Transverse colon (tissue), 4 donors: ENCODE measurements around the gene ZNF626. TPM values are rescaled to one million over a fixed set of nuclear protein-coding genes. Genes with fewer than 3 reads are reported as not detected.

Experiments
- DNase-seq: peaks from one replicate; pipeline ENCODE4 v3.0.0-alpha.2; 2019
- H3K27ac ChIP-seq, 4 donors: fragments of 200-600 bp; sonication (generic); 2 replicates each; pipeline ENCODE4 v1.5.1; 2016 to 2018; ENCODE audit warnings: inconsistent platforms in 4 of 4
- H3K27me3 ChIP-seq: fragments of 200-600 bp; sonication (generic); 2 replicates; pipeline ENCODE4 v1.5.1; 2017; ENCODE audit warnings: inconsistent platforms
- H3K36me3 ChIP-seq, 4 donors: fragments of 200-600 bp; sonication (generic); 2 replicates each; pipeline ENCODE4 v1.5.1; 2017 to 2019; ENCODE audit warnings: inconsistent platforms in 4 of 4
- H3K4me1 ChIP-seq, 4 donors: fragments of 200-600 bp; sonication (generic); 2 replicates each; pipeline ENCODE4 v1.5.1; 2017 to 2020; ENCODE audit warnings: inconsistent platforms in 4 of 4
- H3K4me3 ChIP-seq, 4 donors: fragments of 200-600 bp; sonication (generic); 1 replicate in 1 of 4; 2 replicates in 3 of 4; pipeline versions ENCODE4 v1.5.1 to v1.6.1; 2017 to 2019; ENCODE audit warnings: inconsistent platforms in 4 of 4
- H3K9me3 ChIP-seq, 2 donors: fragments of 200-600 bp; sonication (generic); 2 replicates each; pipeline ENCODE4 v1.5.1; 2017 to 2019; ENCODE audit warnings: inconsistent platforms in 2 of 2
- EP300 ChIP-seq: sonication (generic); formaldehyde crosslinking; IDR thresholded peaks from one replicate; pipeline ENCODE4 v1.6.1; 2017; ENCODE audit warnings: antibody characterized with exemption, low read depth
- POLR2A ChIP-seq: fragments of 450-650 bp; IDR thresholded peaks from one replicate; pipeline ENCODE4 v1.6.1; 2016; ENCODE audit warnings: antibody characterized with exemption, mild to moderate bottlenecking, moderate library complexity
- POLR2AphosphoS5 ChIP-seq, 3 donors: sonication (generic); formaldehyde crosslinking; IDR thresholded peaks; one replicate each; pipeline ENCODE4 v1.6.1; 2016; ENCODE audit warnings: antibody characterized with exemption in 3 of 3
- WGBS, 2 donors: methylation state at CpG; one replicate each; pipeline ENCODE4 v1.1.5; 2018; ENCODE audit warnings: low coverage in 1 of 2; 5-methylcytosine and 5-hydroxymethylcytosine counted together
- in situ Hi-C, 4 donors: fragments of 200-750 bp; cut with MboI; loops; one replicate each; pipeline versions ENCODE4 v1.15.0 to v1.15.1; 2017; ENCODE audit warnings: low sequenced_read_pairs in 3 of 4, low pct_ligation_motif_present in 1 of 4, low pct_unique_long_range_greater_than_20kb in 1 of 4
- intact Hi-C: fragments of 100-400 bp; cut with DNase I; formaldehyde crosslinking; loops from one replicate; pipeline ENCODE4 v1.15.1; 2023; ENCODE audit warnings: low total_unique reads
- total RNA-seq, 4 donors: library from RNA; depleted of rRNA; stranded (reverse); fragments of >200 nt; gene quantifications; one replicate each; pipeline ENCODE4 v1.1.0, GENCODE V29; 2016
- TF ChIP-seq, protein P1 (sequence below), 5 experiments: fragments of 200-600 bp in 3 of 5; fragments of 450-650 bp in 2 of 5; sonication (generic) in 3 of 5; IDR thresholded peaks; 1 replicate in 2 of 5; 2 replicates in 3 of 5; pipeline ENCODE4 v1.5.1; 2016 to 2017; ENCODE audit warnings: antibody characterized with exemption in 5 of 5, inconsistent platforms in 3 of 5, mild to moderate bottlenecking in 2 of 5, moderate library complexity in 1 of 5

Gene ZNF626
- 1 to 10 TPM in 3 of 4 donors, not detected in 1; 1.2 to 7.1 (median 4.1) TPM for total RNA-seq

DNA sequence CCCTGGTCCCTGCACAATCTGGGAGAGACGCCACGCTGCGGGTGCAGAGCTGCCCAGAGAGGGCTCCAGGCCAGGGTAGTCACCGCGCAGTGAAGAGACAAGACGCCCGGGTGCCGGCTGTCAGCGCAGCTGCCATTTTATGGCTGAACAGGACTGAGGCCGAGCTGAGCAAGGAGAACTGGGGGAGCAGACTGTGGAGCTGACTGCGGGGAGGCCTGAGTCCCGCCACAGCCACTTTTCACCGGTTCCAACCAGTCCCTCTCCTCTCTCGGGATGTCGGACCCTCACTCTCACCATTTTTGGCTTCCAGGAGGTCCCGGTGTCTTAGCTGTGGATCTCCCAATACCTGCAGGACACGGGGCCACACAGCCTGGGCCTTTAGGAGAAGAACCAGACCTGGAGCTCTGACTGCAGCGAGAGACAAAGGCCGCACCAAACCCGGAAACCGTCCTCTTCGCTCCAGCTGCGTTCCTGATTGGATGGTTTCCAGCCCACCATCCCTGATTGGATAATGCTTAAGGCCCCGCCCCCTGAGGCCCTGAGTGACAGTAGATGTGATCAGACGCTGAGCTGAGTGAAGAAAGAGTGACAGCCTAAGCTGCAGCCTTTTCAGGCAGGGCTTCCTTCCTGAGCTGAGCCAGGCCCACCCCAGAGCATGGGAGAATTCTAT is at the start of gene ZNF626:
TSS of gene ZNF626 (minus strand) at position 422 of the 670 bp plus-strand sequence. CDS start at position 297, 125 bp downstream.
- Histone ChIP-seq H3K4me3 (peak within 1 kb of the TSS; percentile 39 to 74 (median 52)), H3K27me3 (no peaks in the 10 kb centered on the region), H3K4me1 (peaks cover 0 to 13% (median 2%) of the 10 kb centered on the region in 4 donors), H3K27ac (peak within 1 kb of the TSS; percentile 81 to 88 (median 82)), H3K36me3 (no peaks in the 10 kb centered on the region), H3K9me3 (no peaks in the 10 kb centered on the region)
- intact Hi-C loops: no loop called here
- in situ Hi-C loops: no loop called here
- peak; percentile 59 for TF ChIP-seq POLR2A
- peak; percentile 55 to 67 (median 57) for TF ChIP-seq POLR2AphosphoS5 (IDR thresholded peaks at IDR 0.05)
- TF ChIP-seq, protein P1, sequence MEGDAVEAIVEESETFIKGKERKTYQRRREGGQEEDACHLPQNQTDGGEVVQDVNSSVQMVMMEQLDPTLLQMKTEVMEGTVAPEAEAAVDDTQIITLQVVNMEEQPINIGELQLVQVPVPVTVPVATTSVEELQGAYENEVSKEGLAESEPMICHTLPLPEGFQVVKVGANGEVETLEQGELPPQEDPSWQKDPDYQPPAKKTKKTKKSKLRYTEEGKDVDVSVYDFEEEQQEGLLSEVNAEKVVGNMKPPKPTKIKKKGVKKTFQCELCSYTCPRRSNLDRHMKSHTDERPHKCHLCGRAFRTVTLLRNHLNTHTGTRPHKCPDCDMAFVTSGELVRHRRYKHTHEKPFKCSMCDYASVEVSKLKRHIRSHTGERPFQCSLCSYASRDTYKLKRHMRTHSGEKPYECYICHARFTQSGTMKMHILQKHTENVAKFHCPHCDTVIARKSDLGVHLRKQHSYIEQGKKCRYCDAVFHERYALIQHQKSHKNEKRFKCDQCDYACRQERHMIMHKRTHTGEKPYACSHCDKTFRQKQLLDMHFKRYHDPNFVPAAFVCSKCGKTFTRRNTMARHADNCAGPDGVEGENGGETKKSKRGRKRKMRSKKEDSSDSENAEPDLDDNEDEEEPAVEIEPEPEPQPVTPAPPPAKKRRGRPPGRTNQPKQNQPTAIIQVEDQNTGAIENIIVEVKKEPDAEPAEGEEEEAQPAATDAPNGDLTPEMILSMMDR (IDR thresholded peaks at IDR 0.05): no peak
- peak; percentile 88 for DNase-seq
- 30% methylated on average over 25 of the region's 25 CpGs; no CpG with 5 or more reads in 1 of the 2 donors for WGBS, 2 donors

DNA sequence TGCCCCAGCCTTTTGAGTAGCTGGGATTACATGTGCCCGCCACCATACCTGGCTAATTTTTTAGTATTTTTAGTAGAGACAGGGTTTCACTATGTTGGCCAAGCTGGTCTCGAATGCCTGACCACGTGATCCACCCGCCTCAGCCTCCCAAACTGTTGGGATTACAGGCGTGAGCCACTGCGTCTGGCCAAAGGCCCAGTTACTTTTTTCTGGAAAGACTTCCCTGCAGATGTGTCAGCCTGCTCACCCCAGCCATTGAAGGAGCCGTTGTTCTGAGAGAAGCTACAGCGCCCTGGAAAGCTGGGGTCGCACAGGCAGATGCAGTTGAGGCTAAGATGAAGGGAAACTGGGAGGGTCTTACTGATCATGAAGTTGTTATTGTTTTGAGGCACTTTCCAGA is 7.9 kb upstream of the ZNF626 start:
- H3K27ac ChIP-seq: no peak overlapping the region
- H3K4me3 ChIP-seq: no peak overlapping the region
- intact Hi-C loops: no loop called here
- no peak for TF ChIP-seq EP300
- TF ChIP-seq POLR2AphosphoS5 (IDR thresholded peaks at IDR 0.05): no peak
- TF ChIP-seq POLR2A: no peak
- TF ChIP-seq, protein P1 (IDR thresholded peaks at IDR 0.05): no peak
- WGBS, 2 donors: 84 to 90% methylated on average over 2 to 9 of the region's 9 CpGs
- DNase-seq: no peak
- no peaks in the 10 kb centered on the region for H3K36me3 ChIP-seq
- no peaks in the 10 kb centered on the region for H3K9me3 ChIP-seq
- no peaks in the 10 kb centered on the region for H3K27me3 ChIP-seq
- in situ Hi-C loops: no loop called here
- no peaks in the 10 kb centered on the region for H3K4me1 ChIP-seq

DNA sequence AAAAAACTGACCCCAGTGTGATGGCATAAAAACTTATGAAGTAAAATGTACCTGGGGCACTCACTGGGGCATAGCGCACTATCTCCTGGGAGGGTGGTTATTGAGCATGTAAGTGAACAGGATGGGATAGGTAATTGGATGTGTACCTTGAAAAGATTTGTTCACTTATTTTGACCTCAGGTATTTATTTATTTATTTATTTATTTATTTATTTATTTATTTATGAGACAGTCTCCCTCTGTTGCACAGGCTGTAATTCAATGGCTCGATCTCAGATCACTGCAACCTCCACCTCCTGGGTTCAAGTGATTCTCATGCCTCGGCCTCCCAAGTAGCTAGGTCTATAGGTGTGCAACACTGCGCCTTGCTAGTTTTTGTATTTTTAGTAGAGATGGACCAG is 5.9 kb upstream of the ZNF626 start:
- in situ Hi-C loops: no loop called here
- no peak for DNase-seq

More for the DNA sequence above, 5.9 kb upstream of the ZNF626 start:
- Histone ChIP-seq H3K36me3 (no peaks in the 10 kb centered on the region), H3K4me1 (no peaks in the 10 kb centered on the region), H3K27ac (no peak overlapping the region), H3K9me3 (no peaks in the 10 kb centered on the region), H3K4me3 (no peak overlapping the region), H3K27me3 (no peaks in the 10 kb centered on the region)
- 95 to 100% methylated on average over 1 to 4 of the region's 4 CpGs for WGBS, 2 donors
- TF ChIP-seq POLR2AphosphoS5 (IDR thresholded peaks at IDR 0.05): no peak
- TF ChIP-seq, protein P1 (IDR thresholded peaks at IDR 0.05): no peak
- no peak for TF ChIP-seq POLR2A
- no peak for TF ChIP-seq EP300
- intact Hi-C loops: no loop called here
